GM12878 (cell line): ENCODE data around the gene MICAL3. TPM values are rescaled to one million over a fixed set of nuclear protein-coding genes. Genes with fewer than 3 reads are reported as not detected.

Source experiments
- ATAC-seq: fragments of 200-7000 bp; cut with Tn5 transposase; 3 replicates; pipeline ENCODE4 v1.9.1; 2020; ENCODE audit warnings: mild to moderate bottlenecking, moderate library complexity
- BruUV-seq: library from RNA; stranded (reverse); fragments of 400-500 nt; replicated peaks from 2 replicates; lab custom pipeline; 2021; lab: Mats Ljungman, UMichigan
- CTCF ChIA-PET: fragments of 300-600 bp; sonication (Branson Sonifier 250); formaldehyde crosslinking; extraction: SDS; loops from one replicate; lab custom pipeline; 2021; ENCODE audit warnings: inconsistent platforms; lab: Yijun Ruan, JAX
- POLR2A ChIA-PET: fragments of 350-600 bp; formaldehyde crosslinking; extraction: SDS; loops from one replicate; lab custom pipeline; 2021; ENCODE audit warnings: inconsistent platforms; lab: Charles Lee
- RAD21 ChIA-PET: fragments of 300-600 bp; sonication (Branson Sonifier 250); formaldehyde crosslinking; loops from one replicate; lab custom pipeline; 2023; ENCODE audit warnings: antibody characterized with exemption; ENCODE audit not compliant: unreplicated experiment; lab: Charles Lee
- SMC1A ChIA-PET: fragments of 300-600 bp; sonication (Branson Sonifier 250); formaldehyde crosslinking; loops from one replicate; lab custom pipeline; 2023; ENCODE audit not compliant: unreplicated experiment, uncharacterized antibody; lab: Charles Lee
- DNase-seq: peaks from one replicate; pipeline ENCODE4 v3.0.0-alpha.2; 2011; ENCODE audit warnings: low read depth, low spot score
- FAIRE-seq: peaks from 3 replicates; lab custom pipeline; 2011; peaks lifted over from hg19 to GRCh38; lab: Jason Lieb, UNC
- H2AFZ ChIP-seq: 2 replicates; pipeline ENCODE4 v1.6.0; 2011; ENCODE audit warnings: low read depth, low read length, control low read depth; ENCODE audit not compliant: control insufficient read depth
- H3K27ac ChIP-seq: 2 replicates; pipeline ENCODE4 v1.5.1; 2011; ENCODE audit warnings: control low read depth; ENCODE audit not compliant: control insufficient read depth, insufficient read depth
- H3K27me3 ChIP-seq, 2 experiments: replicated peaks in 1 of 2; 2 replicates each; pipeline versions ENCODE4 v1.6.0 to v1.6.1; 2011; ENCODE audit warnings: low read length in 1 of 2; ENCODE audit not compliant: control insufficient read depth in 2 of 2, insufficient read depth in 2 of 2
- H3K36me3 ChIP-seq, 2 experiments: 2 replicates each; pipeline ENCODE4 v1.5.1; 2011; ENCODE audit warnings: low read length in 1 of 2; ENCODE audit not compliant: control insufficient read depth in 2 of 2, insufficient read depth in 2 of 2
- H3K4me1 ChIP-seq: 2 replicates; pipeline ENCODE4 v1.6.1; 2011; ENCODE audit warnings: mild to moderate bottlenecking, low read length, moderate library complexity, mixed read lengths; ENCODE audit not compliant: control insufficient read depth, insufficient read depth
- H3K4me2 ChIP-seq: 2 replicates; pipeline ENCODE4 v1.6.0; 2011; ENCODE audit warnings: control low read depth; ENCODE audit not compliant: control insufficient read depth, insufficient read depth
- H3K4me3 ChIP-seq: fragments of 200-600 bp; sonication (generic); 2 replicates; pipeline ENCODE4 v1.5.1; 2016
- H3K79me2 ChIP-seq: 2 replicates; pipeline ENCODE4 v1.6.0; 2011; ENCODE audit warnings: low read length; ENCODE audit not compliant: control insufficient read depth, insufficient read depth
- H3K9ac ChIP-seq: 2 replicates; pipeline ENCODE4 v1.8.0; 2011; ENCODE audit warnings: low read length, control low read depth, mixed read lengths; ENCODE audit not compliant: control insufficient read depth, insufficient read depth
- H3K9me3 ChIP-seq: replicated peaks from 3 replicates; pipeline ENCODE4 v1.5.1; 2011; ENCODE audit warnings: mild to moderate bottlenecking, low read length; ENCODE audit not compliant: control insufficient read depth, insufficient read depth
- H4K20me1 ChIP-seq: 2 replicates; pipeline ENCODE4 v1.6.0; 2011; ENCODE audit not compliant: control insufficient read depth, insufficient read depth
- FOXM1 ChIP-seq: IDR thresholded peaks from 2 replicates; pipeline ENCODE4 v1.6.1; 2012; ENCODE audit warnings: low read depth, mild to moderate bottlenecking, inconsistent platforms, low read length, moderate library complexity
- IRF5 ChIP-seq: fragments of 450-650 bp; IDR thresholded peaks from 2 replicates; pipeline ENCODE4 v1.6.1; 2017; ENCODE audit warnings: borderline replicate concordance
- TCF12 ChIP-seq: IDR thresholded peaks from 2 replicates; pipeline ENCODE4 v1.6.1; 2011; ENCODE audit warnings: low read depth, mild to moderate bottlenecking, low read length
- WGBS: methylation state at CpG from one replicate; pipeline ENCODE4 v1.1.6; 2016; ENCODE audit warnings: low lambda C conversion rate; ENCODE audit not compliant: insufficient replicate concordance, insufficient coverage; ENCODE audit errors: missing lambda C conversion rate; 5-methylcytosine and 5-hydroxymethylcytosine counted together
- in situ Hi-C: fragments of 300-500 bp; cut with MboI; formaldehyde crosslinking; loops from 9 replicates; pipeline ENCODE4 v1.14.3; 2018; ENCODE audit warnings: mixed read lengths
- intact Hi-C: fragments of 100-400 bp; cut with micrococcal nuclease; formaldehyde crosslinking; loops from one replicate; pipeline ENCODE4 v1.14.2; 2022; ENCODE audit not compliant: unreplicated experiment
- polyA plus RNA-seq, 11 experiments: library from polyadenylated mRNA; depleted of rRNA in 4 of 11; unstranded in 6 of 11; stranded (reverse) in 5 of 11; fragments of >200 nt; fragmentation: Nextera tagmentation in 4 of 11; fragmentation: Illumina TruSeq in 1 of 11; extraction: Ambion mirVana in 4 of 11; extraction: Trizol in 1 of 11; gene quantifications; 1 replicate in 1 of 11; 2 replicates in 10 of 11; pipeline versions ENCODE4 v1.2.1 to v1.2.3, GENCODE V29; 2011 to 2016; ENCODE audit warnings: inconsistent platforms in 2 of 11, missing spikeins in 2 of 11, low read depth in 1 of 11
- total RNA-seq, 4 experiments: library from RNA; depleted of rRNA in 3 of 4; stranded (reverse); fragments of >200 nt in 3 of 4; fragmentation: Illumina TruSeq in 1 of 4; extraction: Trizol in 1 of 4; gene quantifications; 2 replicates each; pipeline versions ENCODE4 v1.2.1 to v1.2.3, GENCODE V29; 2013 to 2021
- TF ChIP-seq, protein P1 (sequence below): IDR thresholded peaks from 2 replicates; pipeline ENCODE4 v1.6.1; 2011; ENCODE audit warnings: low read depth, mild to moderate bottlenecking, low read length, moderate library complexity, borderline replicate concordance; ENCODE audit errors: extremely low read depth

MICAL3 gene
- total and polyA plus RNA-seq, 10 of the 15 experiments (the other 5 are each of a cell fraction or from before 2014, with no cell fraction given) = 2.6 to 92.2 (median 24.0) TPM

GRCh38 chr22:17827466-17827865, 196.9 kb downstream of the MICAL3 start:
- Histone ChIP-seq H3K9me3 (no peaks in the 10 kb centered on the region), H4K20me1 (no peaks in the 10 kb centered on the region), H3K27ac (no peak overlapping the region), H3K27me3 (no peaks in the 10 kb centered on the region), H2AFZ (no peak overlapping the region), H3K9ac (no peak overlapping the region), H3K4me3 (no peak overlapping the region), H3K36me3 (peaks cover 3 to 31% of the 10 kb centered on the region in 2 experiments; a peak in 3 of 4 replicates), H3K4me1 (no peaks in the 10 kb centered on the region), H3K4me2 (no peak overlapping the region), H3K79me2 (no peaks in the 10 kb centered on the region)
- no peak for DNase-seq
- no peak for TF ChIP-seq TCF12
- TF ChIP-seq, protein P1, sequence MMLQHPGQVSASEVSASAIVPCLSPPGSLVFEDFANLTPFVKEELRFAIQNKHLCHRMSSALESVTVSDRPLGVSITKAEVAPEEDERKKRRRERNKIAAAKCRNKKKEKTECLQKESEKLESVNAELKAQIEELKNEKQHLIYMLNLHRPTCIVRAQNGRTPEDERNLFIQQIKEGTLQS = no peak
- no peak for TF ChIP-seq IRF5
- TF ChIP-seq FOXM1 = no peak
- FAIRE-seq = no peak
- POLR2A ChIA-PET = no interaction called here
- in situ Hi-C loops = no loop called here
- SMC1A ChIA-PET = interaction anchor here (0.8 kb wide), 1 partner anchor 239 kb away, joined by 3 read pairs; no protein-coding TSS in a partner anchor
- ATAC-seq = no peak
- RAD21 ChIA-PET = interaction anchor here (3.5 kb wide), 1 partner anchor 249 kb away, joined by 77 read pairs; the partner anchor contains the start of gene PEX26
- WGBS = 77% methylated on average over 16 of the region's 16 CpGs
- intact Hi-C loops = no loop called here
- BruUV-seq = no TSS peak
- CTCF ChIA-PET = interaction anchor here (0.9 to 7.9 kb wide), 2 partner anchors 21 to 248 kb away, joined by 4 to 167 read pairs; partner anchors contain the start of gene PEX26
